CD4-positive, alpha-beta T cell treated with Interleukin-2 at 100 ng/mL for 4 hours (primary cell): ENCODE measurements around the gene TRPC3.

ENCODE experiments used
- DNase-seq: peaks from one replicate; pipeline ENCODE4 v3.0.0-alpha.2; 2020; ENCODE audit warnings: low spot score

Gene TRPC3

DNA sequence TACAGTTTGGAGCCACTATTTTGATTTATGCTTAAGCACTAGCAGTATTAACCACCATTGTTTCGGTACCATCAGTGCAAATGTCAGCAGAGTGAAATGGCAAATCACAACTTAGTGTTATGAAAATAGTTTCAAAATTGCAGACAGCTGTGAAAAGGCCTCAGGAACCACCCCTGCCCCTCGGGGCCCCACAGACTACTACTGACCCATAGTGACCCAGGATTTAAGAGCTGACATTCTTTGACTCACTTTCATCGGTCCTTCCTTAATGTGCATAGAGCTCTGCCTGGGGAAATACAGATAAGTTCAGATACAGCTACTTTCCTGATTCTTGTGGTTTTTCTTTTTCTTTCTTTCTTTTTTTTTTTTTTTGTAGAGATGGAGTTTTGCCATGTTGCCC, 78.3 kb downstream of the TRPC3 start:
- DNase-seq: no peak

DNA sequence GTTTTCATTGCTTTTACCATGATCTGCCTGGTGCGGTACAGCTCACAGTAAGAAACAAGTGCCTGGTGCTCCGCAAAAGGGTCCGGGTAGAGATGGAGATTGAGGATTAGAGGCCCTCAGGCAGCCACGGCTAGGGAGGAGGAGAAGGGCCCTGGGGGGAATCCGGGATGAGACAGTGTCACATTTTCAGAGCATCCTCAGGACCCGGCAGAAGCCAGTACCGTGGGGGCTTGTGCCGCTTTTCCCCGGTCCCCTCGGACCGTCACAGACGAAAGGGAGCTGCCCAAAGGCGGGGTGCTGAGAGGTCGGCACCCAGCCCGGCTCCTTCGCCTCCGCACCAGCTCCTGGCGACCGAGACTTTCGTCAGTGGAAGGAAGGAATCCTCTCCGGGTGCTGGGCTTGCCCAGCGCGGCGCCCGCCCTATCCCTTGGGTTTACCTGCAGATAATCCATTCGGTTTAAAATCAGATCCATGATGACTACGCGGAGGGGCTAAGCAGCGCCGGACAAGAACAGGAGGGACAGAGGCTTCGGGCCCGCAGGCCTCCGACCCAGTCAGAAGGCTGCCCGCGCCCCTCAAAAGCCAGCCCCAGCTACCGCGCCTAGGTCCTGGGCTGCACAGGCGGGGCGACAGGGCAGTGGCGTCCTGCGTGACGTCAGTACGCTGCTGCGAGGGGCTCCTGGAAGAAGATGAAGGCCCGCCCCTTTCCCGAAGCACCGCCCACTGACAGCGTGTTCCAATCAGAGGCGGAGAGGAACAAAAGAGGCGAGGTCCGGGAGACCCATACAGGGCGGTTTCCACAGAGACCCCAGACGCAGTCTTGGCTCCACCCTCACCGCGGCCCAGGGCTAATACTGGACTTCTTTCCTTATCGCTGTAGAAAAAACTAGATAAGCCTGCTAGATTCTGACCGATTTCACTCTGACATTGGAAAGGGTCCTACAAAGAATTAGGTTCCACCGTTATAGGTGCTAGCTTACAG, 81.7 kb downstream of the TRPC3 start, which contains the start of gene BBS7:
Gene BBS7, minus strand, starts transcription at position 634 of the 982 bp plus-strand sequence. Its CDS starts 161 bp downstream, at position 473.
- DNase-seq: peak; percentile 96

DNA sequence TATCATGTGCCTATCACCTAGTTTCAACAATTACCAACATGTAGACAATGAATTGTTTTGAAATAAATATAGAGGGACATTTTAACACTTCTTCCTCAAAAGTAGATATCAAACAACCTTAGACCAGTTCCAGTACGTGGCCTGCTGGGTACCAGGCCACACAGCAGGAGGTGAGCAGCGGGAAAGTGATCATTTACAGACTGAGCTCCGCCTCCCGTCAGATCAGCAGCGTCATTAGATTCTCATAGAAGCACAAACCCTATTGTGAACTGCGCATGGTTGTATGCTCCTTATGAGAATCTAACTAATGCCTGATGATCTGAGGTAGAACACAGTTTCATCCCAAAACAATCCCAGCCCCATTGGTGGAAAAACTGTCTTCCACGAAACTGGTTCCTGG, 88.1 kb downstream of the TRPC3 start:
- no peak for DNase-seq

- no peak for DNase-seq
Observed at GRCh38 chr4:121861426-121861825, 90.4 kb downstream of the TRPC3 start.

- DNase-seq: no peak
Observed at GRCh38 chr4:121860121-121860520, 91.7 kb downstream of the TRPC3 start.

DNA sequence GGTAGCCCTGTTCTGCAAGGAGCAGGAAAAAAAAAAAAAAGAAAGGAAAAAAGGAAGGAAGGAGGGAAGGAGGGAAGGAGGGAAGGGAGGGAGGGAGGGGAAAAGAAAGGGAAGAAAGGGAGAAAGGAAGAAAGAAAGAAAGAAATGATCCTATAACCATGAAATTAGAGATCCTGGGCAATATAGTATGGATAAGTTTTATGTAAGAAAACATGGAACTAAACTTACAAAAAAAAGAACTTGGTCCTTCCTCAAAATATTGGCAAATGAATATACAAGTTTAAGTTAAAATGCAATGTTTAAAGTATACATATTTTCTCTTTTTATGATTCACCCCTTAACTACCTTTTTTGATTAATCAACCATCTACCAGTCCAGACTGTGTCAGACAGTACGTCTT, 100.5 kb downstream of the TRPC3 start:
- no peak for DNase-seq

- no peak for DNase-seq
Observed at GRCh38 chr4:121846662-121847061, 105.2 kb downstream of the TRPC3 start.

- no peak for DNase-seq
Observed at GRCh38 chr4:121842862-121843261, 109.0 kb downstream of the TRPC3 start.

DNA sequence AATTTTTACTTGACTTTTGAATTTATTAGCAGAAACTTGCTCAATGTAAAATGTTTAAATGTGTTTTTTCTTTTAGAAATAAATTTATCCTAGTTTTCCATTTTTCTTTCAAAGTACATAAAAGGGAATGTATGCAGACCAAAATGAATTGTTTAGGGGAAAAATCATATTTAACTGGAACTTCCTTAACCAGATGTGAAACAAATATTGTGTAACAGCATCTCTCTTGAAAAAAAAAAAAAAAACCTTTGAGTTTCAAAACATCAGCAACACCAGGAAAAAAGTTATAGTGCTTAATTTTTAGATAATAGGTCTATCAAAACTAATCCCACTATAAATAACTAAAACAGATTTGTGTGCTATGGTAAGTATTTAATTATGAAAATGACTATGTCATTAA, 113.7 kb downstream of the TRPC3 start:
- no peak for DNase-seq

GRCh38 chr4:121829511-121829910, 122.3 kb downstream of the TRPC3 start:
- no peak for DNase-seq
